IMR-90 (cell line): ENCODE data around the gene CD300H.

Experiments used
- BHLHE40 ChIP-seq: fragments of 150-350 bp; IDR thresholded peaks from 2 replicates; pipeline ENCODE4 v1.6.1; 2016; ENCODE audit warnings: mild to moderate bottlenecking, low read depth, low read length
- CEBPB ChIP-seq: IDR thresholded peaks from 2 replicates; pipeline ENCODE4 v1.6.1; 2012; ENCODE audit warnings: low read depth, low read length, improper control_type of control experiment
- CHD1 ChIP-seq: IDR thresholded peaks from 2 replicates; pipeline ENCODE4 v1.6.1; 2012; ENCODE audit warnings: low read depth, low read length, improper control_type of control experiment
- CTCF ChIP-seq: conservative IDR thresholded peaks from 2 replicates; pipeline ENCODE4 v1.5.1; 2012; ENCODE audit warnings: mild to moderate bottlenecking, low read depth, low read length, improper control_type of control experiment
- FOS ChIP-seq: fragments of 150-350 bp; IDR thresholded peaks from 2 replicates; pipeline ENCODE4 v1.6.1; 2016; ENCODE audit warnings: low read depth, low read length
- MAFK ChIP-seq: IDR thresholded peaks from 2 replicates; pipeline ENCODE4 v1.6.1; 2012; ENCODE audit warnings: low read depth, low read length, improper control_type of control experiment
- MAZ ChIP-seq: IDR thresholded peaks from 2 replicates; pipeline ENCODE4 v1.6.1; 2012; ENCODE audit warnings: low read depth, mild to moderate bottlenecking, low read length, improper control_type of control experiment, moderate library complexity, borderline replicate concordance
- MXI1 ChIP-seq: IDR thresholded peaks from 2 replicates; pipeline ENCODE4 v1.6.1; 2012; ENCODE audit warnings: low read depth, mild to moderate bottlenecking, low read length, moderate library complexity, borderline replicate concordance
- POLR2A ChIP-seq: IDR thresholded peaks from 2 replicates; pipeline ENCODE4 v1.6.1; 2012; ENCODE audit warnings: mild to moderate bottlenecking, low read depth, low read length
- RAD21 ChIP-seq: IDR thresholded peaks from 2 replicates; pipeline ENCODE4 v1.6.1; 2012; ENCODE audit warnings: low read length, improper control_type of control experiment
- RCOR1 ChIP-seq: IDR thresholded peaks from 2 replicates; pipeline ENCODE4 v1.6.1; 2012; ENCODE audit warnings: mild to moderate bottlenecking, low read length, improper control_type of control experiment; ENCODE audit not compliant: insufficient replicate concordance
- RFX5 ChIP-seq: IDR thresholded peaks from 2 replicates; pipeline ENCODE4 v1.8.0; 2012; ENCODE audit warnings: low read depth, mild to moderate bottlenecking, low read length, moderate library complexity
- SMC3 ChIP-seq: fragments of 150-350 bp; IDR thresholded peaks from 2 replicates; pipeline ENCODE4 v1.6.1; 2016; ENCODE audit warnings: low read depth, mild to moderate bottlenecking, antibody characterized with exemption, low read length, moderate library complexity
- USF2 ChIP-seq: fragments of 150-350 bp; IDR thresholded peaks from 2 replicates; pipeline ENCODE4 v1.6.1; 2017; ENCODE audit warnings: mild to moderate bottlenecking, antibody characterized with exemption, low read length, low read depth

- TF ChIP-seq CTCF (no peak), RAD21 (no peak), POLR2A (no peak), BHLHE40 (no peak), FOS (no peak), CHD1 (no peak), MAZ (no peak), USF2 (no peak), MAFK (no peak), RFX5 (no peak), MXI1 (no peak), SMC3 (no peak), CEBPB (no peak), RCOR1 (no peak)
Measured at GRCh38 chr17:74595037-74595750, 27.9 kb upstream of the CD300H start.
